DND-41 (cell line): ENCODE results near the gene GNG11.

Source experiments
- ATAC-seq: fragments of 200-7000 bp; cut with Tn5 transposase; 3 replicates; pipeline ENCODE4 v1.9.1; 2021; ENCODE audit warnings: low read depth; ENCODE audit not compliant: insufficient read depth
- DNase-seq: peaks from one replicate; pipeline ENCODE4 v3.0.0-alpha.2; 2020
- H2AFZ ChIP-seq: 2 replicates; pipeline ENCODE4 v1.6.0; 2012; ENCODE audit warnings: low read depth, low read length
- H3K27ac ChIP-seq: 2 replicates; pipeline ENCODE4 v1.5.1; 2012; ENCODE audit warnings: low read length, inconsistent platforms
- H3K27me3 ChIP-seq: fragments of 200-600 bp; sonication (generic); 2 replicates; pipeline ENCODE4 v1.6.0; 2012; ENCODE audit warnings: low read length, mild to moderate bottlenecking, inconsistent platforms; ENCODE audit not compliant: insufficient read depth, poor library complexity
- H3K36me3 ChIP-seq: 2 replicates; pipeline ENCODE4 v1.5.1; 2012; ENCODE audit warnings: low read length, inconsistent platforms; ENCODE audit not compliant: insufficient read depth
- H3K4me1 ChIP-seq: 2 replicates; pipeline ENCODE4 v1.5.1; 2012; ENCODE audit warnings: mild to moderate bottlenecking, low read length; ENCODE audit not compliant: insufficient read depth
- H3K4me2 ChIP-seq: 2 replicates; pipeline ENCODE4 v1.6.0; 2012; ENCODE audit warnings: mild to moderate bottlenecking, moderate library complexity, low read length, inconsistent platforms; ENCODE audit not compliant: insufficient read depth
- H3K4me3 ChIP-seq, 2 experiments: fragments of 200-600 bp in 1 of 2; shearing (Covaris generic) in 1 of 2; 2 replicates each; pipeline ENCODE4 v1.5.1; 2012 to 2016; ENCODE audit warnings: inconsistent platforms in 2 of 2, low read length in 2 of 2, mild to moderate bottlenecking in 2 of 2, low read depth in 1 of 2, moderate library complexity in 1 of 2
- H3K79me2 ChIP-seq: 2 replicates; pipeline ENCODE4 v1.6.0; 2012; ENCODE audit warnings: low read length, inconsistent platforms; ENCODE audit not compliant: insufficient read depth
- H3K9ac ChIP-seq: 2 replicates; pipeline ENCODE4 v1.6.0; 2012; ENCODE audit warnings: low read depth, mild to moderate bottlenecking, inconsistent platforms, low read length, moderate library complexity
- H3K9me3 ChIP-seq: 2 replicates; pipeline ENCODE4 v1.5.1; 2012; ENCODE audit warnings: low read length, moderate library complexity, mild to moderate bottlenecking, inconsistent platforms; ENCODE audit not compliant: insufficient read depth, severe bottlenecking
- H4K20me1 ChIP-seq: 2 replicates; pipeline ENCODE4 v1.6.0; 2012; ENCODE audit warnings: low read length; ENCODE audit not compliant: insufficient read depth
- CTCF ChIP-seq: IDR thresholded peaks from 2 replicates; pipeline ENCODE4 v1.5.1; 2012; ENCODE audit warnings: borderline replicate concordance, low read length, moderate library complexity, mild to moderate bottlenecking; ENCODE audit not compliant: poor library complexity, severe bottlenecking; ENCODE audit errors: extremely low read depth
- EZH2 ChIP-seq: IDR thresholded peaks from 3 replicates; pipeline ENCODE4 v1.6.1; 2012; ENCODE audit warnings: borderline replicate concordance, low read depth, mild to moderate bottlenecking, moderate library complexity, low read length, inconsistent platforms; ENCODE audit not compliant: severe bottlenecking

Gene GNG11

GRCh38 chr7:93972029-93972725 is 50.6 kb downstream of the GNG11 start:
- H4K20me1 ChIP-seq: no peaks in the 10 kb centered on the region
- no peak for DNase-seq
- no peak overlapping the region for H3K4me3 ChIP-seq
- no peaks in the 10 kb centered on the region for H3K36me3 ChIP-seq
- H3K79me2 ChIP-seq: no peaks in the 10 kb centered on the region
- no peak for ATAC-seq
- H3K9ac ChIP-seq: no peak overlapping the region
- no peaks in the 10 kb centered on the region for H3K27me3 ChIP-seq
- H2AFZ ChIP-seq: no peak overlapping the region
- no peaks in the 10 kb centered on the region for H3K4me1 ChIP-seq
- no peak for TF ChIP-seq EZH2
- no peak for TF ChIP-seq CTCF
- no peaks in the 10 kb centered on the region for H3K9me3 ChIP-seq
- no peak overlapping the region for H3K4me2 ChIP-seq
- no peak overlapping the region for H3K27ac ChIP-seq

GRCh38 chr7:93973134-93973533 is 51.6 kb downstream of the GNG11 start:
- no peaks in the 10 kb centered on the region for H3K79me2 ChIP-seq
- no peaks in the 10 kb centered on the region for H4K20me1 ChIP-seq
- ATAC-seq (no peak), DNase-seq (no peak)
- H3K4me3 ChIP-seq: no peak overlapping the region
- TF ChIP-seq EZH2 (no peak), CTCF (no peak)
- no peaks in the 10 kb centered on the region for H3K27me3 ChIP-seq
- no peak overlapping the region for H2AFZ ChIP-seq
- H3K36me3 ChIP-seq: no peaks in the 10 kb centered on the region
- no peak overlapping the region for H3K9ac ChIP-seq
- H3K27ac ChIP-seq: no peak overlapping the region
- no peaks in the 10 kb centered on the region for H3K4me1 ChIP-seq
- H3K4me2 ChIP-seq: no peak overlapping the region
- no peaks in the 10 kb centered on the region for H3K9me3 ChIP-seq

GRCh38 chr7:93977211-93977950 is 55.8 kb downstream of the GNG11 start:
- Histone ChIP-seq H4K20me1 (no peaks in the 10 kb centered on the region), H3K4me1 (no peaks in the 10 kb centered on the region), H3K4me2 (no peak overlapping the region), H3K27me3 (no peaks in the 10 kb centered on the region), H3K9ac (no peak overlapping the region), H3K4me3 (no peak overlapping the region), H2AFZ (no peak overlapping the region), H3K9me3 (no peaks in the 10 kb centered on the region), H3K27ac (no peak overlapping the region), H3K36me3 (no peaks in the 10 kb centered on the region), H3K79me2 (no peaks in the 10 kb centered on the region)
- ATAC-seq (no peak), DNase-seq (no peak)
- TF ChIP-seq EZH2 (no peak), CTCF (no peak)
